ENCODE results near the gene CHAF1A. TPM values are rescaled to one million over a fixed set of nuclear protein-coding genes. Genes with fewer than 3 reads are reported as not detected.

The CHAF1A gene
- polyA plus RNA-seq, 1 donor from 2014 or later, result 9.4 TPM

GRCh38 chr19:4405977-4406376 lies 3.5 kb downstream of the CHAF1A start:
- H3K79me2 ChIP-seq (replicated peaks; ENCODE audit: insufficient read depth, low read length), result peaks cover 33% of the 10 kb centered on the region

GRCh38 chr19:4406626-4407025 lies 4.2 kb downstream of the CHAF1A start:
- Histone ChIP-seq H3K9me2 (ENCODE audit: insufficient read depth, low read length) (no peaks in the 10 kb centered on the region), H3K27ac (ENCODE audit: low read length) (no peak overlapping the region), H3K27me3 (ENCODE audit: insufficient read depth, low read depth, low read length) (no peaks in the 10 kb centered on the region), H3K36me3 (ENCODE audit: insufficient read depth, low read length) (no peaks in the 10 kb centered on the region), H3K9me3 (ENCODE audit: low read length) (no peaks in the 10 kb centered on the region), H3K79me2 (replicated peaks; ENCODE audit: insufficient read depth, low read length) (peaks cover 33% of the 10 kb centered on the region), H3K4me3 (ENCODE audit: low read length) (no peak overlapping the region), H3K4me2 (ENCODE audit: low read length) (no peak overlapping the region), H3K9ac (ENCODE audit: low read length) (no peak overlapping the region), H3F3A (ENCODE audit: insufficient read depth, low read length, poor library complexity, severe bottlenecking) (no peaks in the 10 kb centered on the region), H2AFZ (ENCODE audit: low read depth, low read length) (no peak overlapping the region), H4K20me1 (ENCODE audit: insufficient read depth) (no peaks in the 10 kb centered on the region)
- TF ChIP-seq CTCF (IDR thresholded peaks at IDR 0.05; ENCODE audit: poor library complexity, severe bottlenecking), result no peak

More at GRCh38 chr19:4405977-4406376, 3.5 kb downstream of the CHAF1A start:
- Histone ChIP-seq H3F3A (ENCODE audit: insufficient read depth, low read length, poor library complexity, severe bottlenecking) (no peaks in the 10 kb centered on the region), H3K36me3 (ENCODE audit: insufficient read depth, low read length) (no peaks in the 10 kb centered on the region), H3K4me3 (ENCODE audit: low read length) (no peak overlapping the region), H3K9me3 (ENCODE audit: low read length) (no peaks in the 10 kb centered on the region), H3K27ac (ENCODE audit: low read length) (no peak overlapping the region), H3K9ac (ENCODE audit: low read length) (no peak overlapping the region), H3K27me3 (ENCODE audit: insufficient read depth, low read depth, low read length) (no peaks in the 10 kb centered on the region), H3K9me2 (ENCODE audit: insufficient read depth, low read length) (no peaks in the 10 kb centered on the region), H3K4me2 (ENCODE audit: low read length) (no peak overlapping the region), H4K20me1 (ENCODE audit: insufficient read depth) (no peaks in the 10 kb centered on the region), H2AFZ (ENCODE audit: low read depth, low read length) (no peak overlapping the region)
- TF ChIP-seq EZH2 (IDR thresholded peaks at IDR 0.05; ENCODE audit: borderline replicate concordance, insufficient read depth, low read length, poor library complexity, severe bottlenecking) (no peak), POLR2AphosphoS5 (IDR thresholded peaks at IDR 0.05) (no peak), MXI1 (conservative IDR thresholded peaks at IDR 0.05; ENCODE audit: poor library complexity, severe bottlenecking) (no peak), SMC3 (conservative IDR thresholded peaks at IDR 0.05; ENCODE audit: poor library complexity) (no peak), RAD21 (conservative IDR thresholded peaks at IDR 0.05) (no peak), CTCF (IDR thresholded peaks at IDR 0.05; ENCODE audit: poor library complexity, severe bottlenecking) (no peak), TAF1 (IDR thresholded peaks at IDR 0.05; ENCODE audit: low read depth) (no peak), EP300 (conservative IDR thresholded peaks at IDR 0.05; ENCODE audit: poor library complexity, severe bottlenecking) (no peak), REST (IDR thresholded peaks at IDR 0.05; ENCODE audit: borderline replicate concordance) (no peak)
